ENCODE measurements around the gene MYBBP1A. TPM values are rescaled to one million over a fixed set of nuclear protein-coding genes. Genes with fewer than 3 reads are reported as not detected.

The MYBBP1A gene
- polyA plus RNA-seq, 3 donors, result 4.2 to 22.3 (median 5.3) TPM

- H3K9me3 ChIP-seq (replicated peaks in 1 of 2; ENCODE audit: control insufficient read depth in 1 of 2, insufficient read depth in 1 of 2, low read length in 2 of 2), result no peaks in the 10 kb centered on the region
- Mint-ChIP-seq H3K4me3 (no peak overlapping the region), H3K27ac (no peak overlapping the region), H3K27me3 (ENCODE audit: low read depth in 3 of 3) (peaks cover 6 to 9% (median 9%) of the 10 kb centered on the region in 3 donors), H3K9me3 (no peaks in the 10 kb centered on the region), H3K36me3 (no peaks in the 10 kb centered on the region), H3K4me1 (peaks cover 19% of the 10 kb centered on the region)
- no peaks in the 10 kb centered on the region for H4K20me1 ChIP-seq (ENCODE audit: insufficient read depth, low read length)
- H3K27me3 ChIP-seq (ENCODE audit: control insufficient read depth in 2 of 2, insufficient read depth in 2 of 2, low read length in 2 of 2), result no peaks in the 10 kb centered on the region
- H3K9ac ChIP-seq (ENCODE audit: insufficient read depth, low read length, poor library complexity, severe bottlenecking), result no peak overlapping the region
- no peak overlapping the region for H2AFZ ChIP-seq (ENCODE audit: insufficient read depth, low read depth, low read length, poor library complexity, severe bottlenecking)
- DNase-seq, result no peak
- intact Hi-C loops (cut with micrococcal nuclease), result no loop called here
- no peak overlapping the region for H3K4me2 ChIP-seq (replicated peaks; ENCODE audit: extremely low read depth, low read length, poor library complexity, severe bottlenecking)
- H3K27ac ChIP-seq (ENCODE audit: low read depth in 1 of 2, low read length in 2 of 2), result no peak overlapping the region
- no peak overlapping the region for H3K4me3 ChIP-seq (replicated peaks in 1 of 3; ENCODE audit: low read depth in 2 of 3, low read length in 3 of 3)
- no peaks in the 10 kb centered on the region for H3K79me2 ChIP-seq (ENCODE audit: insufficient read depth, low read length)
- no peaks in the 10 kb centered on the region for H3K36me3 ChIP-seq (replicated peaks in 1 of 2; ENCODE audit: control insufficient read depth in 1 of 2, insufficient read depth in 2 of 2, low read length in 2 of 2)
- TF ChIP-seq CTCF (IDR thresholded peaks at IDR 0.05), result no peak
- H3K4me1 ChIP-seq (ENCODE audit: control insufficient read depth in 1 of 2, insufficient read depth in 2 of 2, low read length in 2 of 2), result peaks cover 15 to 25% of the 10 kb centered on the region in 2 donors
- WGBS (ENCODE audit: insufficient coverage), result 98% methylated on average over 17 of the region's 18 CpGs
Observed at GRCh38 chr17:4604111-4604644, 49.0 kb upstream of the MYBBP1A start.

- H3K4me1 Mint-ChIP-seq, result peaks cover 6% of the 10 kb centered on the region
- H3K27ac Mint-ChIP-seq, result no peak overlapping the region
- H3K9me3 Mint-ChIP-seq, result no peaks in the 10 kb centered on the region
- H4K20me1 ChIP-seq (ENCODE audit: insufficient read depth, low read length), result no peaks in the 10 kb centered on the region
- H3K79me2 ChIP-seq (ENCODE audit: insufficient read depth, low read length), result no peaks in the 10 kb centered on the region
- H3K4me2 ChIP-seq (replicated peaks; ENCODE audit: extremely low read depth, low read length, poor library complexity, severe bottlenecking), result no peak overlapping the region
- no peak overlapping the region for H3K9ac ChIP-seq (ENCODE audit: insufficient read depth, low read length, poor library complexity, severe bottlenecking)
- H3K9me3 ChIP-seq (replicated peaks in 1 of 2; ENCODE audit: control insufficient read depth in 1 of 2, insufficient read depth in 1 of 2, low read length in 2 of 2), result no peaks in the 10 kb centered on the region
- no peak overlapping the region for H2AFZ ChIP-seq (ENCODE audit: insufficient read depth, low read depth, low read length, poor library complexity, severe bottlenecking)
- no peak overlapping the region for H3K4me3 ChIP-seq (replicated peaks in 1 of 3; ENCODE audit: low read depth in 2 of 3, low read length in 3 of 3)
- no peak for DNase-seq
- WGBS (ENCODE audit: insufficient coverage), result 100% methylated on average over 1 of the region's 5 CpGs
- TF ChIP-seq CTCF (IDR thresholded peaks at IDR 0.05), result no peak
- no peak overlapping the region for H3K27ac ChIP-seq (ENCODE audit: low read depth in 1 of 2, low read length in 2 of 2)
- intact Hi-C loops (cut with micrococcal nuclease), result no loop called here
- H3K4me3 Mint-ChIP-seq, result no peak overlapping the region
- no peaks in the 10 kb centered on the region for H3K36me3 ChIP-seq (replicated peaks in 1 of 2; ENCODE audit: control insufficient read depth in 1 of 2, insufficient read depth in 2 of 2, low read length in 2 of 2)
- peaks cover 6 to 9% (median 7%) of the 10 kb centered on the region in 3 donors for H3K27me3 Mint-ChIP-seq (ENCODE audit: low read depth in 3 of 3)
- no peaks in the 10 kb centered on the region for H3K27me3 ChIP-seq (ENCODE audit: control insufficient read depth in 2 of 2, insufficient read depth in 2 of 2, low read length in 2 of 2)
- no peaks in the 10 kb centered on the region for H3K36me3 Mint-ChIP-seq
- H3K4me1 ChIP-seq (ENCODE audit: control insufficient read depth in 1 of 2, insufficient read depth in 2 of 2, low read length in 2 of 2), result peaks cover 0 to 7% of the 10 kb centered on the region in 2 donors
Observed at GRCh38 chr17:4602041-4602440, 46.9 kb upstream of the MYBBP1A start.
